Measurements from ENCODE around the gene BANF2. TPM values are rescaled to one million over a fixed set of nuclear protein-coding genes. Genes with fewer than 3 reads are reported as not detected.

Gene BANF2
- total RNA-seq, 1 donor from 2014 or later = not detected

DNA sequence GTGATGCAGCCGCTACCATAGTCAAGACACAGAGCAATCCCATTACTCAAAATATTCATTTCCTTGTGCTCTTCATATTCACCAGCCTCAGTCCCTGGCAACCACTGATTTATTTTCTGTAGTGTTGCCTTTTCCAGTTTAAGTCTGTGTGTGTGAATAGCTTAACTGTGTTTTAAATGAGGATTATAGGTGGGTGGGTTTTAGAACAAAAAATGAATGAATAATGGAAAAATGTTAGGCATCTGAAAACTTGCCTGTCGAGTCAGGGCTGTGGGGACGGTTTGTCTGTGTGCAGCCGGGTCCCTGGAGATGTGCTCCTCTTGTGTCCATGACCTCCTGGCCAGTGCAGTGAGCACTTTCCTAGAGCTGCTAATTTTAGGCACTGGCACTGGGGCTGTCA lies 27.1 kb downstream of the BANF2 start:
- no peak for TF ChIP-seq CTCF (IDR thresholded peaks at IDR 0.05)
- ChIA-PET POLR2A (no interaction called here), CTCF (no interaction called here)
- ATAC-seq (ENCODE audit: low read depth) (no peak), DNase-seq (no peak)
- H3K9me3 Mint-ChIP-seq = no peaks in the 10 kb centered on the region
- H3K27ac Mint-ChIP-seq = no peak overlapping the region
- no peak overlapping the region for H3K4me3 Mint-ChIP-seq
- intact Hi-C loops (cut with micrococcal nuclease) = no loop called here
- no peaks in the 10 kb centered on the region for H3K4me1 Mint-ChIP-seq
- H3K27me3 Mint-ChIP-seq = peaks cover 13% of the 10 kb centered on the region
- no peaks in the 10 kb centered on the region for H3K36me3 Mint-ChIP-seq (ENCODE audit: low read depth)

DNA sequence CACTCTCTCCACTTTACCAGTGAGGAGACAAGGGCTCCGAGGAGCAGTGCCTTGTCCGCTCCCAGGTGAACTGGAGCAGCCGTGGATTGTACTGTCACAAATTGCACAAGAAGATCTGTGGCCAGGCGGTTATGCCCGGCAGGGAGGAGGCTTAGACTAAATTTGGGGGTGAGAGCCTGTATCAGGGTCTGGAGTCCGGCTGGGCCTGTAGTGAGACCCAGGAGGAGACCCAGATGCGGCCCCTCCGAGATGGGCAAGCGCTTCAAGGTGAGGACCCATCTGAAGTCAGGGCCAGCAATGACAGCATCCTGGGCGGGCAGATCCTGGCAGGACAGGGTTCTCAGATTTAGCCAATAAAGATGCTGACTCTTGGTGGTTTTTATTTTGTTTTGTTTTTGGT lies 27.6 kb downstream of the BANF2 start:
- Mint-ChIP-seq H3K27ac (no peak overlapping the region), H3K27me3 (peaks cover 13% of the 10 kb centered on the region), H3K36me3 (ENCODE audit: low read depth) (no peaks in the 10 kb centered on the region), H3K9me3 (no peaks in the 10 kb centered on the region), H3K4me1 (no peaks in the 10 kb centered on the region), H3K4me3 (no peak overlapping the region)
- intact Hi-C loops (cut with micrococcal nuclease) = no loop called here
- ChIA-PET CTCF (no interaction called here), POLR2A (no interaction called here)
- TF ChIP-seq CTCF (IDR thresholded peaks at IDR 0.05) = no peak
- ATAC-seq (ENCODE audit: low read depth) (no peak), DNase-seq (no peak)

GRCh38 chr20:17728074-17728473 lies 28.3 kb downstream of the BANF2 start:
- no peak overlapping the region for H3K4me3 Mint-ChIP-seq
- intact Hi-C loops (cut with micrococcal nuclease) = no loop called here
- TF ChIP-seq CTCF (IDR thresholded peaks at IDR 0.05) = no peak
- H3K4me1 Mint-ChIP-seq = no peaks in the 10 kb centered on the region
- no peaks in the 10 kb centered on the region for H3K9me3 Mint-ChIP-seq
- peaks cover 13% of the 10 kb centered on the region for H3K27me3 Mint-ChIP-seq
- ChIA-PET POLR2A (no interaction called here), CTCF (interaction anchor here (1.0 kb wide), 1 partner anchor 48 kb away, joined by 3 read pairs; no protein-coding TSS in a partner anchor)
- H3K36me3 Mint-ChIP-seq (ENCODE audit: low read depth) = no peaks in the 10 kb centered on the region
- no peak overlapping the region for H3K27ac Mint-ChIP-seq
- DNase-seq = no peak
- no peak for ATAC-seq (ENCODE audit: low read depth)

GRCh38 chr20:17730071-17730470 lies 30.3 kb downstream of the BANF2 start:
- POLR2A ChIA-PET = no interaction called here
- no peak overlapping the region for H3K27ac Mint-ChIP-seq
- no peak for TF ChIP-seq CTCF (IDR thresholded peaks at IDR 0.05)
- no peaks in the 10 kb centered on the region for H3K36me3 Mint-ChIP-seq (ENCODE audit: low read depth)
- H3K4me3 Mint-ChIP-seq = no peak overlapping the region
- peaks cover 9% of the 10 kb centered on the region for H3K27me3 Mint-ChIP-seq
- no peak for ATAC-seq (ENCODE audit: low read depth)
- H3K4me1 Mint-ChIP-seq = no peaks in the 10 kb centered on the region
- H3K9me3 Mint-ChIP-seq = no peaks in the 10 kb centered on the region
- CTCF ChIA-PET = no interaction called here
- intact Hi-C loops (cut with micrococcal nuclease) = no loop called here
- no peak for DNase-seq

- DNase-seq (no peak), ATAC-seq (ENCODE audit: low read depth) (no peak)
- POLR2A ChIA-PET = no interaction called here
- intact Hi-C loops (cut with micrococcal nuclease) = no loop called here
- Mint-ChIP-seq H3K4me3 (no peak overlapping the region), H3K27ac (no peak overlapping the region), H3K9me3 (peaks cover 2% of the 10 kb centered on the region), H3K27me3 (peaks cover 9% of the 10 kb centered on the region), H3K36me3 (ENCODE audit: low read depth) (no peaks in the 10 kb centered on the region), H3K4me1 (no peaks in the 10 kb centered on the region)
- TF ChIP-seq CTCF (IDR thresholded peaks at IDR 0.05) = no peak
- CTCF ChIA-PET = interaction anchor here (0.7 kb wide), 1 partner anchor 49 kb away, joined by 3 read pairs; the partner anchor contains the start of gene RRBP1
Observed at GRCh38 chr20:17731233-17731632, 31.5 kb downstream of the BANF2 start.

Data from activated B cell treated with CpG ODN at 0.5 μM for 24 hours (primary cell).